Osteocyte (in vitro differentiated cells): ENCODE results near the gene SLC6A18. TPM values are rescaled to one million over a fixed set of nuclear protein-coding genes. Genes with fewer than 3 reads are reported as not detected.

Experiments
- DNase-seq: peaks from one replicate; pipeline ENCODE4 v3.0.0; 2021; ENCODE audit warnings: mixed read lengths; ENCODE audit not compliant: unreplicated experiment; ENCODE audit errors: extremely low spot score
- H3K27ac Mint-ChIP-seq: one replicate; pipeline ENCODE4 v1.8.0; 2021; ENCODE audit warnings: mild to moderate bottlenecking, mixed read lengths; ENCODE audit not compliant: unreplicated experiment
- H3K27me3 Mint-ChIP-seq: one replicate; pipeline ENCODE4 v1.8.0; 2021; ENCODE audit warnings: mixed read lengths; ENCODE audit not compliant: unreplicated experiment
- H3K36me3 Mint-ChIP-seq: one replicate; pipeline ENCODE4 v1.8.0; 2021; ENCODE audit warnings: mixed read lengths; ENCODE audit not compliant: unreplicated experiment
- H3K4me1 Mint-ChIP-seq: one replicate; pipeline ENCODE4 v1.8.0; 2021; ENCODE audit warnings: mixed read lengths; ENCODE audit not compliant: unreplicated experiment
- H3K4me3 Mint-ChIP-seq: one replicate; pipeline ENCODE4 v1.8.0; 2021; ENCODE audit warnings: mild to moderate bottlenecking, moderate library complexity, mixed read lengths; ENCODE audit not compliant: unreplicated experiment
- H3K9me3 Mint-ChIP-seq: one replicate; pipeline ENCODE4 v1.8.0; 2021; ENCODE audit warnings: mixed read lengths; ENCODE audit not compliant: unreplicated experiment
- total RNA-seq: library from RNA; stranded (reverse); gene quantifications from 2 replicates; pipeline ENCODE4 v1.2.1, GENCODE V29; 2021
- TF ChIP-seq, protein P1 (sequence below): fragments of 200-600 bp; sonication (generic); IDR thresholded peaks from 2 replicates; pipeline ENCODE4 v1.5.0; 2021; ENCODE audit warnings: antibody characterized with exemption, mild to moderate bottlenecking, moderate library complexity

Gene SLC6A18
- total RNA-seq, 1 donor from 2014 or later = not detected

DNA sequence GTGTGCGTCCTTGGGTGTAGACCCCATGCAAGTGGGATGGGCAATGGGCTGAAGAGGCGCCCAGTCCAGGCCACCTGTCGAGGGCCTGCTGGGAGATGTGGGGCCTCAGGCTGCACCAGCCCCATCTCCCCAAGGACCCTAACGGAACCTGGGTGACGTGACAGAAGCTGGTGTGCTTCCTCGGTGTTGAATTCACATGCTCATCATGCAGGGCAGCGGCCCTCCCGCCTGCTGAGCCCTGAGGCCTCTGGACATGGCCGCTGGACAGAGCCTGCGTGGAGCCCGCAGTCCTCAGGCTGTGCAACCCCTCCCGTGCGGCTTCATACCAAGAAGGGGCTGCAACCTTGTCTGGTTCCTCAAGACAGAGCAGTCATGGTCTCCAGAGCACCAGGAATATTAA, 42.9 kb downstream of the SLC6A18 start:
- Mint-ChIP-seq H3K9me3 (no peaks in the 10 kb centered on the region), H3K4me3 (no peak overlapping the region), H3K4me1 (no peaks in the 10 kb centered on the region), H3K36me3 (no peaks in the 10 kb centered on the region), H3K27ac (no peak overlapping the region), H3K27me3 (no peaks in the 10 kb centered on the region)
- no peak for DNase-seq
- TF ChIP-seq, protein P1, sequence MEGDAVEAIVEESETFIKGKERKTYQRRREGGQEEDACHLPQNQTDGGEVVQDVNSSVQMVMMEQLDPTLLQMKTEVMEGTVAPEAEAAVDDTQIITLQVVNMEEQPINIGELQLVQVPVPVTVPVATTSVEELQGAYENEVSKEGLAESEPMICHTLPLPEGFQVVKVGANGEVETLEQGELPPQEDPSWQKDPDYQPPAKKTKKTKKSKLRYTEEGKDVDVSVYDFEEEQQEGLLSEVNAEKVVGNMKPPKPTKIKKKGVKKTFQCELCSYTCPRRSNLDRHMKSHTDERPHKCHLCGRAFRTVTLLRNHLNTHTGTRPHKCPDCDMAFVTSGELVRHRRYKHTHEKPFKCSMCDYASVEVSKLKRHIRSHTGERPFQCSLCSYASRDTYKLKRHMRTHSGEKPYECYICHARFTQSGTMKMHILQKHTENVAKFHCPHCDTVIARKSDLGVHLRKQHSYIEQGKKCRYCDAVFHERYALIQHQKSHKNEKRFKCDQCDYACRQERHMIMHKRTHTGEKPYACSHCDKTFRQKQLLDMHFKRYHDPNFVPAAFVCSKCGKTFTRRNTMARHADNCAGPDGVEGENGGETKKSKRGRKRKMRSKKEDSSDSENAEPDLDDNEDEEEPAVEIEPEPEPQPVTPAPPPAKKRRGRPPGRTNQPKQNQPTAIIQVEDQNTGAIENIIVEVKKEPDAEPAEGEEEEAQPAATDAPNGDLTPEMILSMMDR = no peak

DNA sequence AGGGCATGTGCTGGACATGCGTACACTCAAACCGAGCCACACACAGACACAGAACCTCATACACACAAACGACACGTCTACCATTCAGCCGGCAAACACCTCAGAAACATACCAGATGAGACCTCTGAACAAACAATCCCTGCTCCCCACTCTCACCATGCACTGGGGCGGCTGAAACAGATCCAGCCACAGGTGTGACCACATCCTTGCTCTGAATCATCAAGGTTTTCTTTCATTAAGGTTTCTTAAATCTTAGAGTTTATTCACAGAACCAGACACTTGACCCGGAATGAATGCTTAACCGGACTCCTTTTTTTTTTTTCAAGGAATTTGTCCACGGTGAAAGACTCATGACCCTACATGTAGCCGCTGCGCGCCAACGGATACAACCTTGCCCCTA, 43.5 kb downstream of the SLC6A18 start:
- TF ChIP-seq, protein P1 = no peak
- Mint-ChIP-seq H3K27me3 (no peaks in the 10 kb centered on the region), H3K27ac (no peak overlapping the region), H3K4me1 (no peaks in the 10 kb centered on the region), H3K4me3 (no peak overlapping the region), H3K9me3 (no peaks in the 10 kb centered on the region), H3K36me3 (no peaks in the 10 kb centered on the region)
- no peak for DNase-seq

DNA sequence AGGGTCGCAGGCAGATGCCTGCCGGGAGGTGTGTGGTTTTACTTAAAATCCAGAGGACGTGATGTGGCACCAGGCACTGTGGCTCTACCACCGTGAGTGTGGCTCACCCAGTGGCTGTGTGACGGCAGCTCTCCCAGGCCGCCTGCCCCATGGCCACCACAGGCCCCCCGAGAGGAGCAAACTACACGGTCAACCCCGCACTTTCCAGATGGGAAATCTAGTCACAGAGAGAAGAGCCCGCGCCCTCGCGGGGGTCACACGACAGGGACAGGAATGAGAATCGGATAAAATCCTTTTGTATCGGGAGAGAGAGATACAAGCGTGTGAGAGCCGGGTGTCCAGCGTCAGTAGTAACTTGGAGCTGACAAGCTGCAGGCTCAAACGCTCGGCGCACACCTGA, 45.2 kb downstream of the SLC6A18 start:
- no peak overlapping the region for H3K27ac Mint-ChIP-seq
- TF ChIP-seq, protein P1 = no peak
- no peaks in the 10 kb centered on the region for H3K9me3 Mint-ChIP-seq
- DNase-seq = no peak
- H3K36me3 Mint-ChIP-seq = no peaks in the 10 kb centered on the region
- H3K27me3 Mint-ChIP-seq = no peaks in the 10 kb centered on the region
- H3K4me1 Mint-ChIP-seq = no peaks in the 10 kb centered on the region
- no peak overlapping the region for H3K4me3 Mint-ChIP-seq

DNA sequence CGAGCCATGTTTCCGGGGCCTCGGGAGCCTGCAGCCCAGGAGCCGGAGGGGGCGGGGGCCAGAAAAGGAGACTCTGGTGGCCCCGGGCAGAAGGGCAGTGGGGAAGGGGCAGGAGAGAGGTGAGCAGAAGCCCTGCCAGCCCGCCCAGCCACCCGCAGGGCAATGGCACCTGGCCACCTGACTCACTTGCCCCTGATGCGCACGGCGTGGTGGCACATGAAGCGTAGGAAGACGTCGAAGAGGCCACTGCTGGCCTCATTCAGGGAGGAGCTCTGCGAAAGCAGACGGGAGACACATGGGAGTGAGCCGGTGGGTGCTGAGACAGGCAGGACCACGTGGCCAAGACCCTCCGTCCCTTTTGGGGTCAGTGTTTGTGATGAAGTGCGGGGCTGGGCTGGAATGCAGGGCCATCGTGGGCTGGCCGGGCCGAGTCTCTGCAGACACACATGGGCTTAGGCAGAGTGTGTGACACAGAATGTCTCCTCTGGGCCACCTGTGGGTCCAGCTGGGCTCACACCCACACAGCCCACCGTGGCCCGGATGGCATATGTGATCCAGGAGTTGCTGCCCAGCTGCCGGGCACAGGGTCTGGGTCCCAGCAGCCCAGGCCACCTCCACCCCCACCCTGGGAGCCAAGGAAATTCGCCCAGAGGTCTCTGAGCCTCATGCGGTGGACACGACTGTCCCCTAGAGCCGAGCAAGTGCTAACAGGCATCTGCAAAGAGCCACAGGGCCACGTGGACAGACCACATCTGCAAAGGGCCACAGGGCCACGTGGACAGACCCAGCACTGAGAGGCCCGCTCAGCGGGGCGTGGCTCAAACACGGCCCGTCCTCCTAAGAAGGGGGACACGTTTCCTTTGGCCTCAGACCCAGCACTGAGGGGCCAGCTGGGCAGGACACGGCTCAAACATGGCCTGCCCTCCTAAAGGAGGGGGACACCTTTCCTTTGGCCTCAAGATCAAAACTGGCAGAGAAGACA, 46.0 kb downstream of the SLC6A18 start:
- H3K4me3 Mint-ChIP-seq = no peak overlapping the region
- H3K9me3 Mint-ChIP-seq = no peaks in the 10 kb centered on the region
- no peak overlapping the region for H3K27ac Mint-ChIP-seq
- TF ChIP-seq, protein P1 = no peak
- no peaks in the 10 kb centered on the region for H3K27me3 Mint-ChIP-seq
- no peaks in the 10 kb centered on the region for H3K36me3 Mint-ChIP-seq
- no peak for DNase-seq
- H3K4me1 Mint-ChIP-seq = no peaks in the 10 kb centered on the region

DNA sequence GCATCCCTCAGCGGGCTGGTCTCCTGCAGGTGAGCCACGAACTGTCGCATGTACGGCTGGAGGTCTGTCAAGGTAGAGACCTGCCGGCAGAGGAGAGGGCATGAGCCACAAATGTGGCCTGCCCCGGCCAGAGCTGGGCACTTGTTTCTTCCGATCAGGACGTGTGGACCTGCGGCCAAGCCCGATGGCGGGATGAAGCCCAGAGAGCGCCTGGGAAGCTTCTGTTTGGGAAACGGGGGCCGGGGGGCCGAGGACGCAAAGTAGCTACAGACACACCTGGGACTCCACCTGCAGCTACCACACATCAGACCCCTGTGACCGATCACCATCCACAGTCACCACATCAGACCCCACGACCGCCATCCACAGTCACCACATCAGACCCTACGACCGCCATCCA, 47.0 kb downstream of the SLC6A18 start:
- no peaks in the 10 kb centered on the region for H3K27me3 Mint-ChIP-seq
- no peaks in the 10 kb centered on the region for H3K4me1 Mint-ChIP-seq
- no peaks in the 10 kb centered on the region for H3K36me3 Mint-ChIP-seq
- TF ChIP-seq, protein P1 = no peak
- no peak overlapping the region for H3K27ac Mint-ChIP-seq
- H3K4me3 Mint-ChIP-seq = no peak overlapping the region
- no peaks in the 10 kb centered on the region for H3K9me3 Mint-ChIP-seq
- no peak for DNase-seq
